Measurements from ENCODE around the gene PRSS38. TPM values are rescaled to one million over a fixed set of nuclear protein-coding genes. Genes with fewer than 3 reads are reported as not detected.
"Not testable (repeated sequence)": the region's sequence is repeated elsewhere in the genome, so short reads cannot be mapped to it uniquely, and the experiment has no call there.

PRSS38 gene
- total RNA-seq, 1 donor from 2014 or later: not detected

DNA sequence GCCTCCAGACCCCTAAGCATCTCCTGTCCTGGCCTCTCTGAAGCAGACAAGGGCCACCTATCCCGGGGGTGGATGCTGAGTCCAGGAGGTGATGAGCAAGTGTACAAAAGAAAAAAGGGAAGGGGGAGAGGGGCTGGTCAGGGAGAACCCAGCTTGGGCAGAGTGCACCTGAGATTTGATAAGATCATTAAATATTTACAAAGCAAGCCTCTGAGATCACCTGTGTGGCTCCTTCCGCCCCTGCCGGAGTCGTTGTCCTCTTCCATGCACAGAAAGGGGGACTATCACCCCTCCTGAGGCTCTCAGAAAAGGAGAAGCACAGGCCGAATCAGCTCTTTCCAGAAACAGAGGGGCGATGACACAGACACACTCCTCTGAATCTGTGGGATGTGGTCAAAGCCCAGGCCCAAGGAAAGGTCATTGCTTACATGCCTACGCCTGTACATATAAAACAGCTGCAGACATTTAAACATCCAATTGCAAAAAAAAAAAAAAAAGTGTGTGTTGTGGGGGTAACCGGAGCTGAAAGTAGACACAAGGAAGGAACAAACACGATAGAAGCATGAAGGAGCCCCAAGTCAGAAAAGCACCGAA is 30.9 kb downstream of the PRSS38 start:
- H3K36me3 Mint-ChIP-seq (ENCODE audit: low read depth): no peaks in the 10 kb centered on the region
- peaks cover 5% of the 10 kb centered on the region for H3K9me3 Mint-ChIP-seq
- no peak overlapping the region for H3K27ac Mint-ChIP-seq

DNA sequence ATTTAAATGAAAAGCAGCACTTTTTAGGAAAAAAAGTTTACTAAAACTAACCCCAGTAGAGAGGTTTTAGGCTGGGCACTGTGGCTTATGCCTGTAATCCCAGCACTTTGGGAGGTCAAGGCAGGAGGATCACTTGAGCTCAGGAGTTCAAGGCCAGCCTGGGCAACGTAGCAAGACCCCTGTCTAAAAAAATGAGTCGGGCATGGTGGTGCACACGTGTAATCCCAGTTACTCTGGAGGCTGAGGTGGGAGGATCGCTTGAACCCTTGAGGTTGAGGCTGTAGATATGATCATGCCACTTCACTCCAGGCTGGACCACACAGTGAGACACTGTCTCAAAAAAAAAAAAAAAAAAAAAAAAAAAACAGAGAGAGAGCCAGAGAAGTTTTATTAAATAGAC is 31.6 kb downstream of the PRSS38 start:
- H3K27ac Mint-ChIP-seq; H3K36me3 Mint-ChIP-seq (ENCODE audit: low read depth); DNase-seq (ENCODE audit: low spot score); H3K9me3 Mint-ChIP-seq; H3K27me3 Mint-ChIP-seq (ENCODE audit: insufficient read depth); H3K4me3 Mint-ChIP-seq; intact Hi-C loops (cut with micrococcal nuclease); H3K4me1 Mint-ChIP-seq (ENCODE audit: low read depth): not testable (repeated sequence)

More for the DNA sequence above, 30.9 kb downstream of the PRSS38 start:
- Mint-ChIP-seq H3K27me3 (ENCODE audit: insufficient read depth) (peaks cover 2% of the 10 kb centered on the region), H3K4me3 (no peak overlapping the region), H3K4me1 (ENCODE audit: low read depth) (no peaks in the 10 kb centered on the region)
- intact Hi-C loops (cut with micrococcal nuclease): no loop called here
- no peak for DNase-seq (ENCODE audit: low spot score)

DNA sequence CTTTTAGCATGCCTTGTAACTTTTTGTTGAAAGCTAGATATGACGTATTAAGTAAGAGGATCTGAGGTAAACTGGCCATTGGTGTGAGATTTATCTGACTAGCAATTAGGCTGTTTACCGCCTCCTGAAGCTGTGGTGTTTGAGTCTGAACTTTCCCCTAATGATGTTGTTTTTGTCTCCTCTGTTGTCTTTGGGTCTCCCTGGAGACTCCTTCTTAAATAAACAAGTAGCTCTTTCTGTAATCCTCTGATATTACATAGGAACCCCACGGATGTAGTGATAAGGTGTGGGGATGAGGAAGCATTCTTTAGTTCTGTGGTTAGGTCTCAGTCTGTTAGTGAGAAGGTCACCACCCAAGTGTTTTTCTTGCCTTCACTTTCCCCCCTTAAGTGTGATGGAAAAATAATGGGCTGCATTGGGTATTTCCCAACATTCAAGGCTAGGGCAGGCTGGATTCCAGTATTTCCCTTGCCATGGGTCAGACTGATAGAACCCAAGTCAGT is 33.0 kb downstream of the PRSS38 start:
- Mint-ChIP-seq H3K4me3 (no peak overlapping the region), H3K27me3 (ENCODE audit: insufficient read depth) (peaks cover 2% of the 10 kb centered on the region), H3K27ac (no peak overlapping the region), H3K36me3 (ENCODE audit: low read depth) (no peaks in the 10 kb centered on the region), H3K4me1 (ENCODE audit: low read depth) (no peaks in the 10 kb centered on the region), H3K9me3 (peaks cover 5% of the 10 kb centered on the region)
- intact Hi-C loops (cut with micrococcal nuclease): no loop called here
- no peak for DNase-seq (ENCODE audit: low spot score)

DNA sequence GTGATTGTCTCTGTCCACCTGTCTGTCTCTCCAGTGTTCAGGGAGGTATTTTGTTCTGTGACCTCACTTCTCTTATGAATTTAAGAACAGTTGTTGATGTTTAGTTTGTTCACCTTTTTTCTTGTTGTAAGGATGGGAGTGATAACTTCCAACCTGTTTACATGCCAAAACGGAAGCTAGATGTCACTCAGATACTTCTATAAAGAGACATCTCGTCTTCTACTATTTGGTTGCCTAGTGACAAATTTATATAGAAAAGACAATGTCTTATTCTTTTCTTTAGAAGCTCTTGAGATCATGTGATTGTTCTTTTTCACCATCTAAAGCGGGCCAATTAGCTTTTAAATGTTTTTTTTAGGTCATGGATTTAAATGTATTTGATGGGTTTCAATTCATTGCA is 33.8 kb downstream of the PRSS38 start:
- no peak for DNase-seq (ENCODE audit: low spot score)
- no peak overlapping the region for H3K4me3 Mint-ChIP-seq
- H3K27me3 Mint-ChIP-seq (ENCODE audit: insufficient read depth): peaks cover 2% of the 10 kb centered on the region
- no peaks in the 10 kb centered on the region for H3K36me3 Mint-ChIP-seq (ENCODE audit: low read depth)
- intact Hi-C loops (cut with micrococcal nuclease): no loop called here
- peaks cover 5% of the 10 kb centered on the region for H3K9me3 Mint-ChIP-seq
- no peak overlapping the region for H3K27ac Mint-ChIP-seq
- H3K4me1 Mint-ChIP-seq (ENCODE audit: low read depth): no peaks in the 10 kb centered on the region

DNA sequence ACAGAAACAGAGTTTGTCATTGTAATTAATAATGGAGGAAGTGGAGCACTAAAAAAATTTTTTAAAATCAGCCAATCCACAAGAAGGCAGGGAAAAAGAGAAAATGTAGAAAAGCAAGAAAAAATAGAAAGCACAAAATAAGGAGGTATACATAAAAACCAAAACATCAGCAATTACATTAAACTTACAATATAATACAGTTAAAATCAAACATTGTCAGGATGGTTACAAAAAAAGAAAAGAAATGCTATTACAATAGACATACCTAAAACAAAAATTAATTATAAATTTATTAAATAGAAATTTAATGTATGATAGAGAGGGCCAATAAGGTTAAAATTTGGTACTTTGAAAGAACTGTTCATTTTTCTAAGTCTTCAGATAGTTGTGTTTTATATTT is 38.7 kb downstream of the PRSS38 start:
- Mint-ChIP-seq H3K4me1 (ENCODE audit: low read depth) (no peaks in the 10 kb centered on the region), H3K9me3 (no peaks in the 10 kb centered on the region), H3K4me3 (no peak overlapping the region), H3K36me3 (ENCODE audit: low read depth) (no peaks in the 10 kb centered on the region), H3K27ac (no peak overlapping the region), H3K27me3 (ENCODE audit: insufficient read depth) (peaks cover 2% of the 10 kb centered on the region)
- intact Hi-C loops (cut with micrococcal nuclease): no loop called here
- no peak for DNase-seq (ENCODE audit: low spot score)

DNA sequence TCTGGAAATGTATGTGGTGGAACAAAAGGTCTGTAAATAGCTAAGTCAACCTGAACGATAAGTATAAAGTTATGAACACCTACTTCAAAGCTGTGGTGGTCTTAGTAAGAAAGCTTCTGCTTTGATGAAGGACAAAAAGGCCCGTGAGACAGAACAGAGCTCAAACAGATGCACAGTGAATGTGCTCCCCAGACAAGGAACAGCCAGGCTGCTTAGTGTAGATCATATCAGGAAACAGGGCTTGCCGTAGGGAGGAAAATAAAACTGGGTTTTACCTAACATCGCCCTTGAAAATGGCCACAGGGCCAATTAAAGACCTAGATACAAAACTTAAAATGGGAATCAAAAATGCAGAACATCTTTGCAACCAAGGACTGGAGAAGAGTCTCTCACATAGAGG is 40.2 kb downstream of the PRSS38 start:
- no peaks in the 10 kb centered on the region for H3K4me1 Mint-ChIP-seq (ENCODE audit: low read depth)
- H3K36me3 Mint-ChIP-seq (ENCODE audit: low read depth): no peaks in the 10 kb centered on the region
- DNase-seq (ENCODE audit: low spot score): no peak
- no peaks in the 10 kb centered on the region for H3K9me3 Mint-ChIP-seq
- H3K27ac Mint-ChIP-seq: no peak overlapping the region
- peaks cover under 1% of the 10 kb centered on the region for H3K27me3 Mint-ChIP-seq (ENCODE audit: insufficient read depth)
- intact Hi-C loops (cut with micrococcal nuclease): no loop called here
- no peak overlapping the region for H3K4me3 Mint-ChIP-seq

DNA sequence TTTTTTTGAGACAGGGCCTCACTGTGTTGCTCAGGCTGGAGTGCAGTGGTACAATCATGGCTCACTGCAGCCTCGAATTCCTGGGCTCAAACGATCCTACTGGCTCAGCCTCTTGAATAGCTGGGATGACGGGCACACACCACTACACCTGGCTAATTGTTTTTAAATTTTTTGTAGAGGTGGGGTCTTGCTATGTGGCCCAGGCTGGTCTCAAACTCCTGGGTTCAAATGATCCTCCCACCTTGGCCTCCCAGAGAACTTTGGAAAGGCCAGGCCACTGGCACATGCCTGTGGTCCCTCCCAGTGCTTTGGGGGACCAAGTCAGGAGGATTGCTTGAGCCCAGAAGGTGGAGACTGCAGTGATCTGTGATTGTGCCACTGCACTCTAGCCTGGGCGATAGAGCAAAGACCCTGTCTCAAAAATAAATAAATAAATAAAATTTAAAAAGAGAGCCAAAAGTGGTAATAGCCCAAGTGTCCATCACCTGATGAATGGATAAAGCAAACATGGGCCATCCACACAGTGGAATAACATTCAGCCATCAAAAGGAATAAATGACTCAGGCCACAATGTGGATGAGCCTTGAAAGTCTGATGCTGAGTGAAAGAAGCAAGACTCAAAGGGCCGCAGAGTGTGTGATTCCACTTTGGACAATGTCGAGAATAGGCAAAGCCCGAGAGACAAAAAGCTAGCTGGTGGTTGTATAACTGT is 40.8 kb downstream of the PRSS38 start:
- H3K4me3 Mint-ChIP-seq: no peak overlapping the region
- H3K36me3 Mint-ChIP-seq (ENCODE audit: low read depth): no peaks in the 10 kb centered on the region
- intact Hi-C loops (cut with micrococcal nuclease): no loop called here
- no peaks in the 10 kb centered on the region for H3K9me3 Mint-ChIP-seq
- no peaks in the 10 kb centered on the region for H3K27me3 Mint-ChIP-seq (ENCODE audit: insufficient read depth)
- DNase-seq (ENCODE audit: low spot score): no peak
- no peak overlapping the region for H3K27ac Mint-ChIP-seq
- no peaks in the 10 kb centered on the region for H3K4me1 Mint-ChIP-seq (ENCODE audit: low read depth)

DNA sequence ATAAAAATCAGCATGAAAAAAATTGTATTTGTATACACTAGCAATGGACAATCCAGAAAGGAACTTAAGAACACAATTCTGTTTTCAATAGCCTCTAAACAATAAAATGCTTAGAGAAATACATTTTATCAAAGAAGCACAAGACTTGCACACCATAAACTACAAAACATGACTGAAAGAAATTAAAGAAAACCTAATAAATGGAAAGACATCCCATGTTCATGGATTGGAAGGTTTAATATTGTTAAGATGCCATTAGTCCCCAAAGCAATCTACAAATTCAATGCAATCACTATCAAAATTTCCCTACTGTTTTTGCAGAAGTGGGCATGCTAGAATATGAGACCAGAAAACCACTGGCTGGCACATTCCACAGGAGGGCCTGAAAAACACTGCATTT is 49.4 kb downstream of the PRSS38 start:
- no peak overlapping the region for H3K27ac Mint-ChIP-seq
- intact Hi-C loops (cut with micrococcal nuclease): no loop called here
- no peak overlapping the region for H3K4me3 Mint-ChIP-seq
- no peak for DNase-seq (ENCODE audit: low spot score)
- H3K9me3 Mint-ChIP-seq: peaks cover 15% of the 10 kb centered on the region
- peaks cover 4% of the 10 kb centered on the region for H3K27me3 Mint-ChIP-seq (ENCODE audit: insufficient read depth)
- H3K4me1 Mint-ChIP-seq (ENCODE audit: low read depth): peaks cover 7% of the 10 kb centered on the region
- no peaks in the 10 kb centered on the region for H3K36me3 Mint-ChIP-seq (ENCODE audit: low read depth)

DNA sequence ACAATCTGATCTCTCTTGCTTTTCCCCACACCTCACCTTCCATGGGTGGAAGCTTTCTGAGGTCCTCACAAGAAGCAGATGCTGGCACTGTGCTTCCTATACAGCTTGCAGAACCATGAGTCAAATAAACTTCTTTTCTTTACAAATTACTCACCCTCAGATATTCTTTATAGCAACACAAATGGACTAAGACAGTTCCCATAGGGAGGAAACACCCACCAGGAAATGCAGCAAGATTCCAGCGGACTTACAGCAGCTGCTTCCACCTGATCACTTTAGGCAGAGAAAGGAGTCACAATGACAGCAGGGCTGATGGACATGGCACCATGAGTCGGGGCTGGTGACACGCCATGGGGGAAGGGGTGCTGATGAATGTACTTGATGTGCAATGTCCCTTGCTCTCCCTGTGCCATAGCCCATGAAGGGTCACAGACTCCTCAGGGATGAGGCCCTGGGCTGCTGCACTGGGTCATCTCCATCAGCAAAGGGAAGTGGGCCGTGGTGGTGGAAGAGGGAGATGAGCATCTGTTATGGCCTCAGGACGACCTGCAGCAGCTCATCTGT is 53.9 kb downstream of the PRSS38 start:
- no peaks in the 10 kb centered on the region for H3K36me3 Mint-ChIP-seq (ENCODE audit: low read depth)
- DNase-seq (ENCODE audit: low spot score): no peak
- H3K4me3 Mint-ChIP-seq: no peak overlapping the region
- peaks cover 4% of the 10 kb centered on the region for H3K27me3 Mint-ChIP-seq (ENCODE audit: insufficient read depth)
- H3K27ac Mint-ChIP-seq: no peak overlapping the region
- peaks cover 20% of the 10 kb centered on the region for H3K4me1 Mint-ChIP-seq (ENCODE audit: low read depth)
- H3K9me3 Mint-ChIP-seq: peaks cover 9% of the 10 kb centered on the region
- intact Hi-C loops (cut with micrococcal nuclease): no loop called here

DNA sequence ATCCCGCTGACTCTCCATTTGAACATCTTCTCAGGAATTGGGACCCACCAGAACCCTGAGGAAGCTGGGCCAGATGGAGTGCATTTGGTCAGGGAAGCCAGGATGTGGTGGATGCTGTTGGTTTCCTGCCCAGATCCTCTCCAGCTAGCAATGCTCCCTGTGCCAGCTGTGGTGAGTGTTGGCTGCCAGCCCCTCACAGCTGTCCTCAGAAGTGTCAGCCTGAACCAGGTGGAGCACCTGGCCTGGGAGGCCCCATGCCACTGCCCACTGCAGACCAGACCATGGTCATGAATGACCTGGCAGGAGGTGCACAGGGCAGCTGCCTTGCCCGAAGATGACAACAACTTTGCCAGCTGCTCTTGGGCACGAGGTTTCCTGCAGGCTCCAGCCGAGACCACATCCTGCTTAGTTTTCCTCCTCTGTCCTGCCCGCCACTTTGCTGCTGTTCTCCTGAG is 54.4 kb downstream of the PRSS38 start:
- no peak for DNase-seq (ENCODE audit: low spot score)
- intact Hi-C loops (cut with micrococcal nuclease): no loop called here
- H3K27ac Mint-ChIP-seq: no peak overlapping the region
- H3K36me3 Mint-ChIP-seq (ENCODE audit: low read depth): no peaks in the 10 kb centered on the region
- H3K4me3 Mint-ChIP-seq: peak overlapping the region; percentile 6
- peaks cover 9% of the 10 kb centered on the region for H3K9me3 Mint-ChIP-seq
- H3K4me1 Mint-ChIP-seq (ENCODE audit: low read depth): peaks cover 20% of the 10 kb centered on the region
- peaks cover 2% of the 10 kb centered on the region for H3K27me3 Mint-ChIP-seq (ENCODE audit: insufficient read depth)

DNA sequence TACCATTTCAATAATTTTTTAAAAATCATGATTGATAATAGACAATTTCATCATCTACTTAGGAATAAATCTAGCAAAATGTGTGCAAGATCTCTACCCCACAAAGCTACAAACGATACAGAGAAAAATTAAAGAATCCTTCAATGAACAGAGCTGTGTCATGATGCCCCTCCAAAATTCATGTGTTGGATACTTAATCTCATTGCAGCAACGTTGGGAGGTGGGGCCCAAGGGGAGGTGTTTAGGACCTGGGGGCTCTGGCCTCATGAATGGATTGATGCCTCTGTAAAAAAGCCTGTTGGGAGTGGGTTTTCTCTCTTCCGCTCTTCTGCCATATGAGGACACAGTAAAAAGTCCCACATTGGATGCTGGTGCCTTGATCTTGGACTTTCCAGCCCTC is 54.9 kb downstream of the PRSS38 start:
- H3K27ac Mint-ChIP-seq: no peak overlapping the region
- H3K4me3 Mint-ChIP-seq: peak overlapping the region; percentile 6
- intact Hi-C loops (cut with micrococcal nuclease): no loop called here

DNA sequence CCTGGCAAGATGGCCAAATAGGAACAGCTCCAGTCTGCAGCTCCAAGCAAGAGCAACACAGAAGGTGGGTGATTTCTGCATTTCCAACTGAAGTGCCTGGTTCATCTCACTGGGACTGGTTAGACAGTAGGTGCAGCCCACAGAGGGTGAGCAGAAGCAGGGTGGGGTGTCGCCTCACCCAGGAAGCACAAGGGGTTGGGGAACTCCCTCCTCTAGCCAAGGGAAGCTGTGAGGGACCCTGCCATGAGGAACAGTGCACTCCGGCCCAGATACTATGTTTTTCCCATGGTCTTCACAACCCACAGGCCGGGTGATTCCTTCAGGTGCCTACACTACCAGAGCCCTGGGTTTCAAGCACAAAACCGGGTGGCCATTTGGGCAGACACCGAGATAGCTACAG is 56.4 kb downstream of the PRSS38 start:
- H3K9me3 Mint-ChIP-seq; DNase-seq (ENCODE audit: low spot score); intact Hi-C loops (cut with micrococcal nuclease); H3K27ac Mint-ChIP-seq; H3K4me3 Mint-ChIP-seq; H3K27me3 Mint-ChIP-seq (ENCODE audit: insufficient read depth); H3K36me3 Mint-ChIP-seq (ENCODE audit: low read depth): not testable (repeated sequence)
- H3K4me1 Mint-ChIP-seq (ENCODE audit: low read depth): peaks cover 20% of the 10 kb centered on the region

More for the DNA sequence above, 54.9 kb downstream of the PRSS38 start:
- Mint-ChIP-seq H3K27me3 (ENCODE audit: insufficient read depth) (peaks cover 2% of the 10 kb centered on the region), H3K36me3 (ENCODE audit: low read depth) (no peaks in the 10 kb centered on the region), H3K9me3 (peaks cover 10% of the 10 kb centered on the region), H3K4me1 (ENCODE audit: low read depth) (peaks cover 20% of the 10 kb centered on the region)
- DNase-seq (ENCODE audit: low spot score): no peak

DNA sequence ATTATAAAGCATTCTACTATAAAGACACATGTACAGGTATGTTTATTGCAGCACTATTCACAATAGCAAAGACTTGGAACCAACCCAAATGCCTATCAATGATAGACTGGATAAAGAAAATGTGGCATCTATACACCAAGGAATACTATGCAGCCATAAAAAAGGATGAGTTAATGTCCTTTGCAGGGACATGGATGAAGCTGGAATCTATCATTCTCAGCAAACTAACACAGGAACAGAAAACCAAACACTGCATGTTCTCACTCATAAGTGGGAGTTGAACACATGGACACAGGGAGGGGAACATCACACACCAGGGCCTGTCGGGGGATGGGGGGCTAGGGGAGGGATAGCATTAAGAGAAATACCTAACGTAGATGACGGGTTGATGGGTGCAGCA is 62.3 kb downstream of the PRSS38 start:
- H3K4me1 Mint-ChIP-seq (ENCODE audit: low read depth); intact Hi-C loops (cut with micrococcal nuclease); H3K36me3 Mint-ChIP-seq (ENCODE audit: low read depth); H3K4me3 Mint-ChIP-seq; DNase-seq (ENCODE audit: low spot score); H3K9me3 Mint-ChIP-seq; H3K27ac Mint-ChIP-seq: not testable (repeated sequence)
- H3K27me3 Mint-ChIP-seq (ENCODE audit: insufficient read depth): peaks cover 12% of the 10 kb centered on the region

Data from activated T-helper 1 cell treated with anti-CD3 and anti-CD28 coated beads, Interleukin-12 subunit alpha, Interleukin-12 subunit beta, Interleukin-2, Interleukin-4 antibody, amounts not matched to agents 30 ng/mL and 10 ng/mL and 1 ng/mL, durations not matched to agents 14 hours and 24 hours and 36 hours (primary cell).